Large intestine (tissue), 12 donors: ENCODE data around the gene SLC16A2. TPM values are rescaled to one million over a fixed set of nuclear protein-coding genes. Genes with fewer than 3 reads are reported as not detected.

Experiments
- DNase-seq, 2 donors: peaks; one replicate each; pipeline versions ENCODE4 v3.0.0 to v3.0.0-alpha.2; 2013
- H3K27ac ChIP-seq: one replicate; pipeline ENCODE4 v1.5.1; 2013; ENCODE audit warnings: low read length
- H3K27me3 ChIP-seq: 2 replicates; pipeline ENCODE4 v1.6.1; 2013; ENCODE audit warnings: low read length; ENCODE audit not compliant: control insufficient read depth, insufficient read depth
- H3K36me3 ChIP-seq: 2 replicates; pipeline ENCODE4 v1.6.1; 2013; ENCODE audit warnings: low read length; ENCODE audit not compliant: control insufficient read depth, insufficient read depth
- H3K4me1 ChIP-seq: one replicate; pipeline ENCODE4 v1.6.1; 2013; ENCODE audit warnings: low read length; ENCODE audit not compliant: control insufficient read depth, insufficient read depth
- H3K4me3 ChIP-seq: one replicate; pipeline ENCODE4 v1.5.1; 2013; ENCODE audit warnings: low read length
- H3K9me3 ChIP-seq: one replicate; pipeline ENCODE4 v1.6.1; 2013; ENCODE audit warnings: mild to moderate bottlenecking, low read depth, low read length, moderate library complexity; ENCODE audit not compliant: control insufficient read depth
- WGBS: methylation state at CpG from one replicate; pipeline ENCODE4 v1.1.5; 2013; ENCODE audit warnings: low lambda C conversion rate; ENCODE audit not compliant: insufficient coverage; 5-methylcytosine and 5-hydroxymethylcytosine counted together
- long read RNA-seq, 11 donors: transcript quantifications; one replicate each; lab custom pipeline, GENCODE V29; 2026
- polyA plus RNA-seq: library from polyadenylated mRNA; unstranded; fragments of 120-200 nt; gene quantifications from one replicate; pipeline ENCODE4 v1.2.1, GENCODE V29; 2013

The SLC16A2 gene
- 7.2 TPM for polyA plus RNA-seq
- long read RNA-seq, donor 1, result 0 reads
- long read RNA-seq, donor 2, full-length matches to known transcripts, result 6 of 12 reads
- long read RNA-seq, donor 2, partial matches to known transcripts, result 6 of 12 reads
- long read RNA-seq, donor 2, other reads (novel, unspliced or antisense), result 0 of 12 reads
- long read RNA-seq, donor 3, full-length matches to known transcripts, result 1 of 1 reads
- long read RNA-seq, donor 3, partial matches to known transcripts, result 0 of 1 reads
- long read RNA-seq, donor 3, other reads (novel, unspliced or antisense), result 0 of 1 reads
- long read RNA-seq, donor 4, result 0 reads
- long read RNA-seq, donor 5, result 0 reads
- long read RNA-seq, donor 6, full-length matches to known transcripts, result 2 of 2 reads
- long read RNA-seq, donor 6, partial matches to known transcripts, result 0 of 2 reads
- long read RNA-seq, donor 6, other reads (novel, unspliced or antisense), result 0 of 2 reads
- long read RNA-seq, donor 7, full-length matches to known transcripts, result 4 of 17 reads
- long read RNA-seq, donor 7, partial matches to known transcripts, result 13 of 17 reads
- long read RNA-seq, donor 7, other reads (novel, unspliced or antisense), result 0 of 17 reads
- long read RNA-seq, donor 8, full-length matches to known transcripts, result 1 of 1 reads
- long read RNA-seq, donor 8, partial matches to known transcripts, result 0 of 1 reads
- long read RNA-seq, donor 8, other reads (novel, unspliced or antisense), result 0 of 1 reads
- long read RNA-seq, donor 9, partial matches to known transcripts, result 5 of 5 reads
- long read RNA-seq, donor 9, other reads (novel, unspliced or antisense), result 0 of 5 reads
- long read RNA-seq, donor 10, result 0 reads
- long read RNA-seq, donor 11, full-length matches to known transcripts, result 1 of 1 reads
- long read RNA-seq, donor 11, partial matches to known transcripts, result 0 of 1 reads
- long read RNA-seq, donor 11, other reads (novel, unspliced or antisense), result 0 of 1 reads

DNA sequence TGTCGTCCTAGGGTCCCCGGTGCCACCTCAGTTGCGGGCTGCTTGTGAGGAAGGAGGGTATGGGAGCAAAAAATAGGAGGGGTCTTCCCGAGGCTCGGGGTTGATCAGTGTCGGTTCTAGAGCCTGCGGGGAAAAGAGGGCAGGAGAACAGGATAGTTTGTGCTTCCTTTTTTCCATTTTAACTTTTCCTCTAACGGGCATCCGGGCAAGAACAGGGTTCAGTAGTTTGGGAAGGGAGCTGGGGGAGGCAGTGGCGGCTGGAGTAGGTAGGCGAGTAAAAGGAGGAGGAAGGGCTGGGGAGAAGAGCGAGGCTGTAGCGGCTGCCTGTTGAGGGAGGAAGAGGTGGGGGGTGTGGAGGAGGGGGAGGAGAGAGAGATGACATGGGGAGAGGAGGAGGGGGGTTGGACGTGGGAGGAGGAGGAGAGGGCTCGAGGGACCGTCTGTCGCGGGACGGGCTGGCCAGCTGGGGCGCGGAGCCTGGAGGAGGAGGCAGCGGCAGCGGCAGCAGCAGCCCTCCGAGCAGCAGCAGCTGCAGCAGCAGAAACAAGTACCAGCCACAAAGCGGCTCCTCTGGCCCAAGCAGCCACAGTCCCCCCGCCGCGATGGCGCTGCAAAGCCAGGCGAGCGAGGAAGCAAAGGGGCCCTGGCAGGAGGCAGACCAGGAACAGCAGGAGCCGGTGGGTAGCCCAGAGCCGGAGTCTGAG is at the start of gene SLC16A2:
Gene SLC16A2, plus strand, starts transcription at position 458 of the 704 bp plus-strand sequence. Its CDS starts 145 bp downstream, at position 603.
- Histone ChIP-seq H3K27me3 (peaks cover 4% of the 10 kb centered on the region), H3K9me3 (no peaks in the 10 kb centered on the region), H3K4me3 (peak within 1 kb of the TSS; percentile 44), H3K36me3 (no peaks in the 10 kb centered on the region), H3K27ac (peak within 1 kb of the TSS; percentile 78), H3K4me1 (peaks cover 6% of the 10 kb centered on the region)
- no CpG with 5 or more reads among the region's 33 CpGs for WGBS
- DNase-seq, result peak; percentile 42 to 65

DNA sequence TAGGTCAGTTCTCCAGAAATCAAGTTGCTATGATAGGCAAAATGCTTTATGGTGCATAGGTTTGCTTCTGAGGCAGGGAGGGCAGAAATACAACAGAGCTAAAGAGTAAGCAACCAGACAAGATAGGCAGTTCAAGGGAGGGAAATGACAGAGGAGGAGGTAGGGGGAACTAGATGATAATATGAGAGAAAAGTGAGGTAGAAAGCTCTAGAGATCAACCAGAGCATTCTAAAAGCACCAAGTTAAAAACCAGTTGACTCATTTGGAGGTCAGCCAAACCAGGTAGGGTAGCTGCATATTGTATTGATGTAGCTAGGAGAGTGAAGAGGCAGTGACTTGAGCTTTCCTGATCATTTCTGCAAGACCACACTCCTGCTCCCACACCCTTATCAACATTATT is 49.0 kb upstream of the SLC16A2 start:
- Histone ChIP-seq H3K36me3 (no peaks in the 10 kb centered on the region), H3K9me3 (no peaks in the 10 kb centered on the region), H3K27me3 (no peaks in the 10 kb centered on the region), H3K4me3 (no peak overlapping the region), H3K4me1 (no peaks in the 10 kb centered on the region), H3K27ac (no peak overlapping the region)
- DNase-seq, result no peak

- H3K36me3 ChIP-seq, result no peaks in the 10 kb centered on the region
- WGBS, result no CpG with 5 or more reads among the region's 1 CpG
- H3K4me3 ChIP-seq, result no peak overlapping the region
- no peaks in the 10 kb centered on the region for H3K4me1 ChIP-seq
- no peaks in the 10 kb centered on the region for H3K27me3 ChIP-seq
- H3K27ac ChIP-seq, result no peak overlapping the region
- no peaks in the 10 kb centered on the region for H3K9me3 ChIP-seq
- no peak for DNase-seq
Observed at GRCh38 chrX:74377282-74377681, 44.0 kb upstream of the SLC16A2 start.

DNA sequence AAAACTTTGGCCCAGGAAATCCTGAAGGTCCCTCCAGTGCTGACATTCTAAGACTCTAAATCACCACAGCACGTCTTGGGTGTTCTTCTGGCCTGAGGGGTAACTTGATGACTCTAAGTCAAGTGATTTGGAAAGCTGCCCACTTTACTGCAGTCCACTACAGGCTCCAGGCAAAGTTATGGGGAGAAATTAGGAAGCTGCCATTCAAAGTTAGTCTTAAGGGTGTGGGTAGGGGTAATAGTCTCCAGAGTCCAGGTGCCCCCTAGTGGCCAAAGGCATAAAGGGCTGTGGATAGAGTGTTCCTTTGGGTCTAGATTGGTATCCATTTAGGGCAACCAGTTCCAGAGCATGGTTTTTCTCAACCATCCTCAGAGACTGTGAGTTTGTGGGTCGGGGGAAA is 38.7 kb upstream of the SLC16A2 start:
- DNase-seq, result peak; percentile 14 to 26
- Histone ChIP-seq H3K27me3 (no peaks in the 10 kb centered on the region), H3K27ac (no peak overlapping the region), H3K9me3 (no peaks in the 10 kb centered on the region), H3K4me3 (no peak overlapping the region), H3K36me3 (no peaks in the 10 kb centered on the region), H3K4me1 (no peaks in the 10 kb centered on the region)
- WGBS, result no CpG with 5 or more reads among the region's 2 CpGs

DNA sequence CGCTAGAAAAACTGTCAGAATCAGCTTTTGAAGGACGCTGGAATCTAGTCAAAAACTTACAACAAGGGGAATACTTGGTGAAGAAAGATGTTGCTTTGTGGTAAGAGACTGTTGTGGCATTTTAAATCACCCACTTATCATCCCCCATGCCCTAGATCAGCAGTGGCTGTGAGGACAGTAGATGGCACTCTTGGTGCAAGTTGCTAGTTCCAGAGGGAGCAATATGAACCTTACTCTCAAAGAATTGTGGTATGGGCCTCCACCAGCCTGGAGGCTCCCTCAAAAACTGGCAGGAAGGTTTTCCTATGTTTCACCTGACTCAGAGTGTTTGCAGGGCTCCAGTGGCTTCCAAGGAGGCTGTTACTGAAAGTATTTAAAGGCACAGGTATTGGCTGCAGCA is 37.7 kb upstream of the SLC16A2 start:
- no peaks in the 10 kb centered on the region for H3K9me3 ChIP-seq
- H3K27ac ChIP-seq, result no peak overlapping the region
- H3K27me3 ChIP-seq, result no peaks in the 10 kb centered on the region
- WGBS, result 80% methylated on average over 1 of the region's 2 CpGs
- DNase-seq, result peak; percentile 31 to 43
- H3K4me1 ChIP-seq, result no peaks in the 10 kb centered on the region
- no peaks in the 10 kb centered on the region for H3K36me3 ChIP-seq
- H3K4me3 ChIP-seq, result no peak overlapping the region

DNA sequence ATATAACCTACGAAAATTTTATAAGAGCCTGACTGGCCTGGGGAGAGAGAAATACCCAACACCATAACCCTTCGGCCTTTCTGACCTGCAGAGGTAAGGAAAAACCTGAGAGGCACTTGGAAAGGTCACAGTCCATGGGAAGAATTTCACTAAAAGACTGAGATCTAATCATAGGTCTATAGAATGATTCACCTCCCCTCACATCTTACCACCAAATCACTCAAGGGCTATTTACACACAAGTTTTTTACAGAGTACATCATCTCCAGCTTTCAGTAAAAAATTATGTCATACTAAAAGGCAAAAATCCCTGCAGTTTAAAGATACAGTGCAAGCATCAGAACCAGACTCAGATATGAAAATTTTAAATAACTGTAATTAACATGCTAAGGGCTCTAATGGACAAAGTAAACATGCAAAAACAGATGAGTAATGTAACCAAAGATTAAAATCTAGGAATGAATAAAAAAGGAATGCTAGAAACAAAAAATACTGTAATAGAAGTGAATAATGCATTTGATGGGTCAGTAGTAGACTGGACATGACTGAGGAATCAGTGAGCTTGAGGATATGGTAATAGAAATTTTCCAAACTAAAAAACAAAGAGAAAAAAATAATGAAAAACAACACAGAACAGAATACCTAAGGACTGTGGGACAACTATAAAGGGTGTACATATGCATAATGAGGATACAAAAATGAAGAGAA is 32.1 kb upstream of the SLC16A2 start:
- Histone ChIP-seq H3K9me3 (no peaks in the 10 kb centered on the region), H3K27ac (no peak overlapping the region), H3K36me3 (no peaks in the 10 kb centered on the region), H3K27me3 (no peaks in the 10 kb centered on the region), H3K4me3 (no peak overlapping the region), H3K4me1 (no peaks in the 10 kb centered on the region)
- WGBS, result no CpG with 5 or more reads among the region's 2 CpGs
- no peak for DNase-seq

GRCh38 chrX:74395556-74395955 is 25.7 kb upstream of the SLC16A2 start:
- no peaks in the 10 kb centered on the region for H3K9me3 ChIP-seq
- DNase-seq, result no peak
- H3K27ac ChIP-seq, result no peak overlapping the region
- no peaks in the 10 kb centered on the region for H3K27me3 ChIP-seq
- H3K4me1 ChIP-seq, result no peaks in the 10 kb centered on the region
- no CpG with 5 or more reads among the region's 1 CpG for WGBS
- no peaks in the 10 kb centered on the region for H3K36me3 ChIP-seq
- H3K4me3 ChIP-seq, result no peak overlapping the region

DNA sequence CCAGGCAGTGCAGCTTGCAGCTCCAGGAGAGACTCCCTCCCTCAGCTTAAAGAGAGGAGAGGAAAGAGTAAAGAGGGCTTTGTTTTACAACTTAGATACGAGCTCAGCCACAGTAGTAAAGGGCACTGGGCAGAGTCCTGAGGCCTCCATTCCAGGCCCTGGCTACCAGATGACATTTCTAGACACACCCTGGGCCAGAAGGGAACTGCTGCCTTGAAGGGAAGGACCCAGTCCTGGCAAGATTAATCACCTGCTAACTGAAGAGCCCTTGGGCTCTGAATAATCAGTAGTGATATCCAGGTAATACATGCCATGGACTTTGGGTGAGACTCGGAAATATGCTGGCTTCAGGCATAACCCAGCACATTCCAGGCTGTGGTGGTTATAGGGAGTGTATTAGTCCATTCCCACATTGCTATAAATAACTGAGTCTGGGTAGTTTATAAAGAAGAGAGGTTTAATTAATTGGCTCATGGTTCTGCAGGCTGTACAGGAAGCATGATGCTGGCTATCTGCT is 15.3 kb upstream of the SLC16A2 start:
- Histone ChIP-seq H3K36me3 (no peaks in the 10 kb centered on the region), H3K4me1 (no peaks in the 10 kb centered on the region), H3K27me3 (no peaks in the 10 kb centered on the region), H3K9me3 (no peaks in the 10 kb centered on the region), H3K27ac (no peak overlapping the region), H3K4me3 (no peak overlapping the region)
- peak in 1 of 2 donors; percentile 20 for DNase-seq
- no CpG with 5 or more reads among the region's 2 CpGs for WGBS

DNA sequence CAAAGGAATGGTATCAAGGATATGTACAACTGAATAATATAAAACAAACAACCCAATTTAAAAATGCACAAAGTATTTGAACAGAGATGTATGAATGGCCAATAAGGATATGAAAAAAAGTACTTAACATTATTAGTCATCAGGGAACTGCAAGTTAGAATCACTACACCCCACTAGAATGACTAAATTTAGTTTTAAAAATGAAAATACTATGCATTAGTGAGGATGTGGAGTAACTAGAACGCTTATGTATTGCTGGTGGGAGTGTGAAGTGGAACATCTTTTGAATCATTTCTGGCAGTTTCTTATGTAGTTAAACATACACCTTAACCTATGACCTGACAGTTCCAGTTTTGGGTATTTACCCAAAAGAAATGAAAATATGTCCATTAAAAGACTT is 13.0 kb upstream of the SLC16A2 start:
- Histone ChIP-seq H3K36me3 (no peaks in the 10 kb centered on the region), H3K9me3 (no peaks in the 10 kb centered on the region), H3K4me1 (peaks cover 3% of the 10 kb centered on the region), H3K27me3 (no peaks in the 10 kb centered on the region), H3K27ac (no peak overlapping the region), H3K4me3 (no peak overlapping the region)
- DNase-seq, result no peak
- WGBS, result no CpG with 5 or more reads among the region's 1 CpG
